ENCODE results near the gene ZNF614.
"Not testable (repeated sequence)": the region's sequence is repeated elsewhere in the genome, so short reads cannot be mapped to it uniquely, and the experiment has no call there.

- TF ChIP-seq, protein P1, sequence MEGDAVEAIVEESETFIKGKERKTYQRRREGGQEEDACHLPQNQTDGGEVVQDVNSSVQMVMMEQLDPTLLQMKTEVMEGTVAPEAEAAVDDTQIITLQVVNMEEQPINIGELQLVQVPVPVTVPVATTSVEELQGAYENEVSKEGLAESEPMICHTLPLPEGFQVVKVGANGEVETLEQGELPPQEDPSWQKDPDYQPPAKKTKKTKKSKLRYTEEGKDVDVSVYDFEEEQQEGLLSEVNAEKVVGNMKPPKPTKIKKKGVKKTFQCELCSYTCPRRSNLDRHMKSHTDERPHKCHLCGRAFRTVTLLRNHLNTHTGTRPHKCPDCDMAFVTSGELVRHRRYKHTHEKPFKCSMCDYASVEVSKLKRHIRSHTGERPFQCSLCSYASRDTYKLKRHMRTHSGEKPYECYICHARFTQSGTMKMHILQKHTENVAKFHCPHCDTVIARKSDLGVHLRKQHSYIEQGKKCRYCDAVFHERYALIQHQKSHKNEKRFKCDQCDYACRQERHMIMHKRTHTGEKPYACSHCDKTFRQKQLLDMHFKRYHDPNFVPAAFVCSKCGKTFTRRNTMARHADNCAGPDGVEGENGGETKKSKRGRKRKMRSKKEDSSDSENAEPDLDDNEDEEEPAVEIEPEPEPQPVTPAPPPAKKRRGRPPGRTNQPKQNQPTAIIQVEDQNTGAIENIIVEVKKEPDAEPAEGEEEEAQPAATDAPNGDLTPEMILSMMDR (IDR thresholded peaks at IDR 0.05): not testable (repeated sequence)
- TF ChIP-seq CBX2 (IDR thresholded peaks at IDR 0.05; ENCODE audit: borderline replicate concordance, low read depth); KDM5A (IDR thresholded peaks at IDR 0.05); RCOR1 (IDR thresholded peaks at IDR 0.05; ENCODE audit: low read depth, low read length); FOSL2 (IDR thresholded peaks at IDR 0.05); FOSL2 (CRISPR knock-in tag; IDR thresholded peaks at IDR 0.05); RARB (CRISPR knock-in tag; IDR thresholded peaks at IDR 0.05); MYC (IDR thresholded peaks at IDR 0.05; ENCODE audit: borderline replicate concordance, low read length); POLR2AphosphoS2 (conservative IDR thresholded peaks at IDR 0.05; ENCODE audit: low read length); E2F6 (IDR thresholded peaks at IDR 0.05; ENCODE audit: borderline replicate concordance, low read depth); CBX8 (IDR thresholded peaks at IDR 0.05); ZSCAN20 (CRISPR knock-in tag; IDR thresholded peaks at IDR 0.05); CHD4 (IDR thresholded peaks at IDR 0.05; ENCODE audit: borderline replicate concordance); NR3C1 (IDR thresholded peaks at IDR 0.05); ELK1 (IDR thresholded peaks at IDR 0.05; ENCODE audit: low read depth, low read length): not testable (repeated sequence)
These were observed 28.3 kb upstream of the ZNF614 start for GRCh38 chr19:52056480-52056879.
